OCI-LY7 (cell line): ENCODE data around the gene CHN2. TPM values are rescaled to one million over a fixed set of nuclear protein-coding genes. Genes with fewer than 3 reads are reported as not detected.
"Not testable (repeated sequence)": the region's sequence is repeated elsewhere in the genome, so short reads cannot be mapped to it uniquely, and the experiment has no call there.

ENCODE experiments used
- BruUV-seq: library from RNA; stranded (reverse); fragments of 400-500 nt; replicated peaks from 2 replicates; lab custom pipeline; 2021; lab: Mats Ljungman, UMichigan
- CTCF ChIA-PET: fragments of 300-600 bp; sonication (Branson Sonifier 250); formaldehyde crosslinking; loops from one replicate; lab custom pipeline; 2022; ENCODE audit warnings: antibody characterized with exemption; ENCODE audit not compliant: unreplicated experiment; lab: Charles Lee
- POLR2A ChIA-PET: fragments of 300-600 bp; sonication (Branson Sonifier 250); formaldehyde crosslinking; loops from one replicate; lab custom pipeline; 2022; ENCODE audit warnings: antibody characterized with exemption; lab: Charles Lee
- DNase-seq: peaks from one replicate; pipeline ENCODE4 v3.0.0-alpha.2; 2015; ENCODE audit warnings: low spot score
- H2AFZ ChIP-seq: fragments of 200-600 bp; sonication (generic), shearing (Covaris generic); 2 replicates; pipeline ENCODE4 v1.6.1; 2014; ENCODE audit warnings: mild to moderate bottlenecking, antibody characterized with exemption, low read length, moderate library complexity
- H3K27ac ChIP-seq: fragments of 200-600 bp; sonication (generic); 2 replicates; pipeline ENCODE4 v1.5.1; 2014; ENCODE audit warnings: mixed run types, low read depth, mild to moderate bottlenecking, moderate library complexity, low read length, inconsistent platforms; ENCODE audit not compliant: poor library complexity, severe bottlenecking
- H3K36me3 ChIP-seq: fragments of 200-600 bp; sonication (generic); 2 replicates; pipeline ENCODE4 v1.6.1; 2014; ENCODE audit warnings: mild to moderate bottlenecking, antibody characterized with exemption, low read length, moderate library complexity, mixed read lengths; ENCODE audit not compliant: insufficient read depth
- H3K4me1 ChIP-seq: fragments of 200-600 bp; sonication (generic); 2 replicates; pipeline ENCODE4 v1.5.1; 2014; ENCODE audit warnings: mild to moderate bottlenecking, low read length; ENCODE audit not compliant: insufficient read depth, poor library complexity, severe bottlenecking
- H3K4me2 ChIP-seq: fragments of 200-600 bp; sonication (generic); 2 replicates; pipeline ENCODE4 v1.6.1; 2014; ENCODE audit warnings: mild to moderate bottlenecking, low read length
- H3K4me3 ChIP-seq: fragments of 200-600 bp; sonication (generic); 2 replicates; pipeline ENCODE4 v1.5.1; 2014; ENCODE audit warnings: mild to moderate bottlenecking, low read depth, low read length; ENCODE audit not compliant: poor library complexity, severe bottlenecking
- H3K79me2 ChIP-seq: fragments of 200-600 bp; sonication (generic); 2 replicates; pipeline ENCODE4 v1.6.1; 2016; ENCODE audit warnings: low read depth, mild to moderate bottlenecking, low read length, moderate library complexity, mixed read lengths; ENCODE audit not compliant: insufficient read depth
- H3K9me2 ChIP-seq: fragments of 200-600 bp; sonication (generic); 2 replicates; pipeline ENCODE4 v1.6.1; 2016; ENCODE audit warnings: mild to moderate bottlenecking, low read length, mixed read lengths; ENCODE audit not compliant: insufficient read depth
- H3K9me3 ChIP-seq: fragments of 200-600 bp; sonication (generic); 2 replicates; pipeline ENCODE4 v1.6.1; 2014; ENCODE audit warnings: mild to moderate bottlenecking, mixed run types, low read length, mixed read lengths
- H4K20me1 ChIP-seq: fragments of 200-600 bp; sonication (generic); 2 replicates; pipeline ENCODE4 v1.6.1; 2014; ENCODE audit warnings: mild to moderate bottlenecking, antibody characterized with exemption, low read length, moderate library complexity, mixed read lengths; ENCODE audit not compliant: insufficient read depth
- EZH2phosphoT487 ChIP-seq: fragments of 200-600 bp; sonication (generic); IDR thresholded peaks from 2 replicates; pipeline ENCODE4 v1.6.1; 2018; ENCODE audit warnings: low read depth, borderline replicate concordance, mild to moderate bottlenecking, mixed run types, antibody characterized with exemption, low read length, moderate library complexity, mixed read lengths
- intact Hi-C: fragments of 100-400 bp; cut with micrococcal nuclease; formaldehyde crosslinking; loops from one replicate; pipeline ENCODE4 v1.10.0; 2022; ENCODE audit not compliant: unreplicated experiment
- total RNA-seq, 2 experiments: library from RNA; depleted of rRNA in 1 of 2; stranded (reverse); fragments of >200 nt in 1 of 2; shearing (Covaris generic) in 1 of 2; gene quantifications; 2 replicates each; pipeline ENCODE4 v1.2.3, GENCODE V29; 2014 to 2022
- TF ChIP-seq, protein P1 (sequence below): fragments of 200-600 bp; sonication (generic); conservative IDR thresholded peaks from 2 replicates; pipeline ENCODE4 v1.5.1; 2014; ENCODE audit warnings: mild to moderate bottlenecking, antibody characterized with exemption, low read length, moderate library complexity, mixed read lengths

The CHN2 gene
- total RNA-seq, 2 experiments from 2014 or later, result not detected

DNA sequence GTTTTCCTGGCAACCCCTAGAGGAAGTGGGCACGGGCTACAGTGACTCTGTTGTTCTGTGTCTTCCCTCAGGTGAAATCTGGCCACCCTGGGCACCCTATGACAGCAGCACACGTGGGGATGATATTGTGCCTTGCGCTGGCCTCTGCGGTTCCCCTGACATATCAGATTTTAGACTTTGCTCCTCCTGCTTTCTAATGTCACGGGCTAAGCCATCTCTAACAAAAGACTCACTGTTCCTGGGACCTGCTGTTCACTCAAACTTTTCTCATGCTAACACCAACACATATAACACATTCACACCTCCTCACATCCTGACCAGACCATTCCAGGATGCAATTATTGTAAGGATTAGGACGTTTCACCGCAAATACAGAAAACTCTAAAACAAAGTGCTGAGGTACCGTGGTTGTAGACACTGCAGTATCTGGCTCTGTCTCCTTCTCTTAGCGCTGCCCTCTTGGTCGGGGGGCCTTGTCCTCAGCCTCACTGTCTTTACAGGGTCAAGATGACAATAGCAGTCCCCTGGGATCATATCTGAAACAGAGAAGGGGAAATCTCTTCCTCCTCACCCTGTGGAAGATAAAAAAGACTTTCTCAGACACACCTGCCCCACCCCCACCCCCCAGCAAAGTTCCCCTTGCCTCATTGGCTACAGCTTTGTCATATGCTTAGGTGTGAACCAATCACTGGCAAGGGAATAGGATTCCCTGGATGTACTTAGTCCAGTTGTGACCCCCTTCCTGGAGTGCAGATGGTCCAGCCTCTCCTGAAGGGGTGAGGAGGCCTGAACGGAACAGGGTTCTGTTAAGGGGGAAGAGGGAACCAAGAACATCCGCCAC, 14.1 kb downstream of the CHN2 start:
- intact Hi-C loops, result no loop called here
- H3K4me3 ChIP-seq, result no peak overlapping the region
- H2AFZ ChIP-seq, result no peak overlapping the region
- no TSS peak for BruUV-seq
- H3K79me2 ChIP-seq, result no peaks in the 10 kb centered on the region
- H3K4me1 ChIP-seq, result no peaks in the 10 kb centered on the region
- no peaks in the 10 kb centered on the region for H4K20me1 ChIP-seq
- TF ChIP-seq, protein P1, sequence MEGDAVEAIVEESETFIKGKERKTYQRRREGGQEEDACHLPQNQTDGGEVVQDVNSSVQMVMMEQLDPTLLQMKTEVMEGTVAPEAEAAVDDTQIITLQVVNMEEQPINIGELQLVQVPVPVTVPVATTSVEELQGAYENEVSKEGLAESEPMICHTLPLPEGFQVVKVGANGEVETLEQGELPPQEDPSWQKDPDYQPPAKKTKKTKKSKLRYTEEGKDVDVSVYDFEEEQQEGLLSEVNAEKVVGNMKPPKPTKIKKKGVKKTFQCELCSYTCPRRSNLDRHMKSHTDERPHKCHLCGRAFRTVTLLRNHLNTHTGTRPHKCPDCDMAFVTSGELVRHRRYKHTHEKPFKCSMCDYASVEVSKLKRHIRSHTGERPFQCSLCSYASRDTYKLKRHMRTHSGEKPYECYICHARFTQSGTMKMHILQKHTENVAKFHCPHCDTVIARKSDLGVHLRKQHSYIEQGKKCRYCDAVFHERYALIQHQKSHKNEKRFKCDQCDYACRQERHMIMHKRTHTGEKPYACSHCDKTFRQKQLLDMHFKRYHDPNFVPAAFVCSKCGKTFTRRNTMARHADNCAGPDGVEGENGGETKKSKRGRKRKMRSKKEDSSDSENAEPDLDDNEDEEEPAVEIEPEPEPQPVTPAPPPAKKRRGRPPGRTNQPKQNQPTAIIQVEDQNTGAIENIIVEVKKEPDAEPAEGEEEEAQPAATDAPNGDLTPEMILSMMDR, result no peak
- no peak for TF ChIP-seq EZH2phosphoT487
- ChIA-PET POLR2A (no interaction called here), CTCF (no interaction called here)
- no peak overlapping the region for H3K4me2 ChIP-seq
- no peaks in the 10 kb centered on the region for H3K9me3 ChIP-seq
- no peak for DNase-seq
- H3K36me3 ChIP-seq, result no peaks in the 10 kb centered on the region
- no peak overlapping the region for H3K27ac ChIP-seq
- H3K9me2 ChIP-seq, result no peaks in the 10 kb centered on the region

DNA sequence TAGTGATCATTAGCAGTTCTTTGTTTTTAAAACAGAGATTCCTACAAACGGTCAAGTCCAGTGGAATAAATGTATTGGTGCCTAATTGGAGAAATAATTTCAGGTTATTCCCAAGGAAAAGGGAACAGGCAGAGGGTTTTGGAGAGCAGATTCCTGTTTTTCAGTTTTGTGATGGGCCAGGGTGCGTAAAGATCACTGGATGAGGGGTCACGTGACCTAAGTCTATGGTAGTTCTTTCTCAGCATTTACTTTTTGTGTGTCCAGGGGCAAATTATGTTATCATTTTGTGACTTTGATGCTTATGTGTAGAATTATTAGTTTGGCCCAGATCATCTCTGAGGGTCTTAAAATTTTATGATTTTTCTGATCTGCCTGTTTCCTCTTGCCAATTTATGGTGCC, 15.2 kb downstream of the CHN2 start:
- ChIA-PET CTCF (no interaction called here), POLR2A (no interaction called here)
- Histone ChIP-seq H4K20me1 (no peaks in the 10 kb centered on the region), H3K4me2 (no peak overlapping the region), H3K27ac (no peak overlapping the region), H3K4me3 (no peak overlapping the region), H3K79me2 (no peaks in the 10 kb centered on the region), H3K9me2 (no peaks in the 10 kb centered on the region), H3K9me3 (no peaks in the 10 kb centered on the region), H3K4me1 (no peaks in the 10 kb centered on the region), H2AFZ (no peak overlapping the region), H3K36me3 (no peaks in the 10 kb centered on the region)
- intact Hi-C loops, result no loop called here
- no TSS peak for BruUV-seq
- DNase-seq, result no peak
- no peak for TF ChIP-seq EZH2phosphoT487
- TF ChIP-seq, protein P1, result no peak

DNA sequence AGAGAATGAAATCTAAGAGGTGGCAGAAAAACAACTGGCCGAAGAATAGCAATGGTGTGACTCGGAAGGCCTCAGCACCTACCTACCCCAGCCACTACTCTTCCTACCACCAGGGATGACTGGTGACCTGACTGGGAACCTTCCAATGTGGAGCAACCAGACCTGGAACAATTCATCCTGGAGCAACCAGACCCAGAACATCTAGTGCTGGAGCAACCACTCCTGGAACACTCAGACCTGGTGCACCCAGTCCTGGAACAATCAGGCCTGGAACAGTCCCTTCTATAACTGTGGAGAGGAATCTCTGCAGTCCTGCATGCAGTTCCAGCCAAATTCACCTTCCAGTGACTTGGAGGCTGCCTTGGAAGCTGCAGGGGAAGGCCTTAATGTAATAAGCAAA, 18.2 kb downstream of the CHN2 start:
- H3K4me2 ChIP-seq, H3K36me3 ChIP-seq, H3K79me2 ChIP-seq, BruUV-seq, intact Hi-C loops, CTCF ChIA-PET, H3K4me1 ChIP-seq, H3K4me3 ChIP-seq, H4K20me1 ChIP-seq, H3K27ac ChIP-seq, H2AFZ ChIP-seq, DNase-seq, POLR2A ChIA-PET, H3K9me3 ChIP-seq, H3K9me2 ChIP-seq: not testable (repeated sequence)
